ENCODE data around the gene SRPK3. TPM values are rescaled to one million over a fixed set of nuclear protein-coding genes. Genes with fewer than 3 reads are reported as not detected.

Gene SRPK3
- total RNA-seq, 4 donors from 2014 or later: 0.12 to 0.47 (median 0.19) TPM; not detected in 1

DNA sequence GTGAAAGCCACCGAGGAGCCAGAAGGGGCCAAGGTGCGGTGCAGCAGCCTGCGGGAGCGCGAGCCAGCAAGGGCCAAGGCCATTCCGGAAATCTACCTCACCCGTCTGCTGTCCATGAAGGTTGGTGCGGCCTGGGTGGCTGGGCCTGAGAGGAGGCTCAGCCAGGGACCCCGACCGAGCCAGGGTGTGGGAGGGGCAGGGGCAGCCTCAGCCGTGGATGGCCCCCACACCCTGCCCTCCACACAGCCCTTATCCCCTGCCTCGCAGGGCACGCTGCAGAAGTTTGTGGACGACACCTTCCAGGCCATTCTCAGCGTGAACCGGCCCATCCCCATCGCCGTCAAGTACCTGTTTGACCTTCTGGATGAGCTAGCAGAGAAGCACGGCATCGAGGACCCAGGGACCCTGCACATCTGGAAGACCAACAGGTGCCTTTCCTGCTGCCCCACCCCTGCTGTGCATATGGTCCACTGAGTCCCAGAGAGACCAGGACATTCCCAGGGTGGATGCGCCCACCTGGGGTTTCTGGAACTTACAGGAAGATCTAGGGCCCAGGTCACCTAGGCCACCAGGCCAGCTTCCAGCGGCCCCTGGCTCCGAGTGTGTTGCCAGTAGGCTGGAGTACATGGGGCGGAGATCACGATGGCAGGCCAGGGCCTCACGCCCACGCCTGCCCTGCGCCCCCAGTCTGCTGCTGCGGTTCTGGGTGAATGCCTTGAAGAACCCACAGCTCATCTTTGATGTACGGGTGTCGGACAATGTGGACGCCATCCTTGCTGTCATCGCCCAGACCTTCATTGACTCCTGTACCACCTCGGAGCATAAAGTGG is 3.4 kb upstream of the SRPK3 start:
- ATAC-seq (ENCODE audit: low FRiP score): no peak
- TF ChIP-seq, protein P1, sequence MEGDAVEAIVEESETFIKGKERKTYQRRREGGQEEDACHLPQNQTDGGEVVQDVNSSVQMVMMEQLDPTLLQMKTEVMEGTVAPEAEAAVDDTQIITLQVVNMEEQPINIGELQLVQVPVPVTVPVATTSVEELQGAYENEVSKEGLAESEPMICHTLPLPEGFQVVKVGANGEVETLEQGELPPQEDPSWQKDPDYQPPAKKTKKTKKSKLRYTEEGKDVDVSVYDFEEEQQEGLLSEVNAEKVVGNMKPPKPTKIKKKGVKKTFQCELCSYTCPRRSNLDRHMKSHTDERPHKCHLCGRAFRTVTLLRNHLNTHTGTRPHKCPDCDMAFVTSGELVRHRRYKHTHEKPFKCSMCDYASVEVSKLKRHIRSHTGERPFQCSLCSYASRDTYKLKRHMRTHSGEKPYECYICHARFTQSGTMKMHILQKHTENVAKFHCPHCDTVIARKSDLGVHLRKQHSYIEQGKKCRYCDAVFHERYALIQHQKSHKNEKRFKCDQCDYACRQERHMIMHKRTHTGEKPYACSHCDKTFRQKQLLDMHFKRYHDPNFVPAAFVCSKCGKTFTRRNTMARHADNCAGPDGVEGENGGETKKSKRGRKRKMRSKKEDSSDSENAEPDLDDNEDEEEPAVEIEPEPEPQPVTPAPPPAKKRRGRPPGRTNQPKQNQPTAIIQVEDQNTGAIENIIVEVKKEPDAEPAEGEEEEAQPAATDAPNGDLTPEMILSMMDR (IDR thresholded peaks at IDR 0.05): no peak
- no peak for DNase-seq (ENCODE audit: low spot score)

DNA sequence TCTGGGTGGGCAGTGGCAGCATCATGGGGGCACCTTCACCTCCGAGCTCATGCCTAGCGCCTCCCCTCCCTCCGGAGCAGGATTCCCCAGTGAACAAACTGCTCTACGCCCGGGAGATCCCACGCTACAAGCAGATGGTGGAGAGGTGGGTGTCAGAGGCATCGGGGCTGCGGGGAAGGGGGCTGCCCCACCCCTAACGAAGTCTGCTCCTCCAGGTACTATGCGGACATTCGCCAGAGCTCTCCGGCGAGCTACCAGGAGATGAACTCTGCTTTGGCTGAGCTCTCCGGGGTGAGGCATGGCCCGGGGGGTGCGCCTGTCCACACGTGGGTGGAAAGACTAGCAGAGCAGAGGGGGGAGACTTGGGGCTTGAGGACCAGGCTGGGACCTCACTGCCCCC is 2.7 kb upstream of the SRPK3 start:
- DNase-seq (ENCODE audit: low spot score) (no peak), ATAC-seq (ENCODE audit: low FRiP score) (no peak)
- TF ChIP-seq, protein P1 (IDR thresholded peaks at IDR 0.05): no peak

DNA sequence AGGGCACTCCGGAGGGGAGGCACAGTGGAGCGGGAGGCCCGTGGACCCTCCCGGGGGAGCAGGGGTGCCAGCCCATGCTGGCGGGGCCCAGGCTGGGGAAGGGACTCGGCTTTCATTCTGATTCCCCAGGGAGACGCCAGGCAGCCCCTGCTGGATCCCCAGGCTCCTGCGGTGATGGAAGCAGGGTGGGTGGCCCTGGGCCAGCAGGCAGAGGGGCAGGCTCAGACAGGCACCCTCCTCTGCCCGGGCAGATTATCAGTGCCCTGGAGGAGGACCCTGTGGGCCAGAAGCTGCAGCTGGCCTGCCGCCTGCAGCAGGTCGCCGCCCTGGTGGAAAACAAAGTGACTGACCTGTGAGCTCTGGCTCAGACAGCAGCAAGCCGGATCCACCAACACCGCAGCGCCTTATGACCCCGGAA is 2.1 kb upstream of the SRPK3 start:
- TF ChIP-seq, protein P1 (IDR thresholded peaks at IDR 0.05): no peak
- DNase-seq (ENCODE audit: low spot score) (no peak), ATAC-seq (ENCODE audit: low FRiP score) (no peak)

DNA sequence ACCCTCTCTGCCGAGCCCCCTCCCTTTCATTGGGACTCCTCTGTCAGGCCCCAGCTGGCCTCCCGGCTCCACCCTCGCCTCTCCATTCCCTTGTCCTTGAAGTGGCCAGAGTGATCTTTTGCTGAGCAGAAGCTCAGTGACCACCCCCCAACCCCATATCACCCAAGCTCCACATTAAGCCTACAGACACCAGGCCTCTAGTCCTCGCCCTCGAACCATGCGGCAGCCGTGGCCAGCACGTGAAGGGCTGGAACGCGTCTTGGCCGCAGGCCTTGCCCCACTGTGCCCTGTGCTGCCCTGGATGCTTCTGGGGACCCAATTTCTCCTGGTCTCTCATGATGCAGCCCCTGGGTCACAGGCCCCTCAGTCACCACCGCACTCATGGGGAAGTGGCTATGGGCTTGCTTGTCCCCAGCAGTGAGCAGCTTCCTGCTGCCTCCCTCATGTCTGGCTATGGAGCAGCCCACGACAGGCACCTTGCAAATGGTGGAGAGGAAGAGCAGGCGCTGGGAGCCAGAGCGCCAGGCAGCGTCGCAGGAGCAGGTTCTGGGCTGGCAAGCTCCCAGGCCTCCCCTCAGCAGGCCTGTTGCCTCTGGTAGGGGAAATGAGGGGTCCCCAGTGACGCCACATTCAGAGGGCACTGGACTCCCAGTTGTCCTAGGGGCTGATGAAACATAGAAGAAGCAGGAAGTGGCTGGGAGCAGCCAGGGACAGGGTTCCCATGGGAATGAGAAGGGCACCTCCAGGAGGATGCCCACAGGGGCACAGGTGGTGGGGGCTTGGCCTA is 757 bp upstream of the SRPK3 start:
- DNase-seq (ENCODE audit: low spot score) (no peak), ATAC-seq (ENCODE audit: low FRiP score) (no peak)
- TF ChIP-seq, protein P1 (IDR thresholded peaks at IDR 0.05): no peak

DNA sequence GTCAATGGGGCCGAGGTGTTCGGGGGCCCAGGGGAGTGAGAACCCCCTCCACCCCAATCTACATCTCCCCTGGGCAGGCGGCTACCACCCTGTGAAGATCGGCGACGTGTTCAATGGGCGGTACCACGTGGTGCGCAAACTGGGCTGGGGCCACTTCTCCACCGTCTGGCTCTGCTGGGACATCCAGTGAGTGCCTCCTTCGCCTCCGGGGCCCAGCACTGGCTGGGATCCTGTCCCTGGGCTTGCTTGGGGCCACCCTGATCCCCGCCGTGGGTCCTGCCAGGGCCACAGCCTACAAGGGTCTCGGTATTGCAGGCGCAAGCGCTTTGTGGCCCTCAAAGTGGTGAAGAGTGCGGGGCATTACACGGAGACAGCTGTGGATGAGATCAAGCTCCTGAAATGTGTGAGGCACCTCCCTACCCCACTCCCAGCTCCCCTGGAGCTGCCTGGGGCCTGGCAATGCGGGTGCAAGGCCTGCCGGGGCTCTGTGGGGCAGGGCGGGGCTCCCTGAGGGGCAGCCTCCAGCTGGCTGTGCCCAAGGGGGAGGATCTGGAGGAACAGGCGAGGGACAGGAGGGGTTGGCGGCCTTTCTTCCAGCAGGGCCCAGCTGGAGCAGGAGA is 697 bp downstream of the SRPK3 start:
- TF ChIP-seq, protein P1 (IDR thresholded peaks at IDR 0.05): no peak
- ATAC-seq (ENCODE audit: low FRiP score) (no peak), DNase-seq (ENCODE audit: low spot score) (no peak)

DNA sequence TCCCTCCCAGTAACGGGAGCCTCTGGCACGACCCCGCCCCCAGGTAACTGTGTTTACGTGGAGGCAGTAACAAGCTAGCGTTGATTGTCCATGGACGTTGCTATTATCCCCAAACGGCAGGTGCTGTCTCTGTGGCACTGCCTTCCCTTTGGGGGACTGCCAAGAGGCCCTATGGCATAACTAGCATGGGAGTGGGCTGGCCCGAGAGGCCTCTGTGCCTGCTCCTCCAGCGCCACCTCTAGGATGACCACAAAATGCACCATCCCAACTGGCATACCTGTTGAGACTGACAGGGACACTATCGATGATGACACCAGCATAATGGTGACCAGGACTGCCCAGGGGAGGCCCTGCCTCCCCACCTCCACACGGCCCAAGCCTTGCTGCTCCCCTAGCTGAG is 1.5 kb downstream of the SRPK3 start:
- ATAC-seq (ENCODE audit: low FRiP score) (no peak), DNase-seq (ENCODE audit: low spot score) (no peak)
- TF ChIP-seq, protein P1 (IDR thresholded peaks at IDR 0.05): no peak
